ENCODE results near the gene NOX5.

- TF ChIP-seq CTCF (IDR thresholded peaks at IDR 0.05) (no peak), EZH2 (IDR thresholded peaks at IDR 0.05; ENCODE audit: borderline replicate concordance, insufficient read depth, low read depth, low read length, poor library complexity, severe bottlenecking) (no peak)
Observed at GRCh38 chr15:69035205-69035917, 20.9 kb downstream of the NOX5 start.
